Fibroblast of lung (primary cell): Measurements from ENCODE around the gene VIPR2. TPM values are rescaled to one million over a fixed set of nuclear protein-coding genes. Genes with fewer than 3 reads are reported as not detected.

ENCODE experiments used
- DNase-seq, 2 donors: peaks; one replicate each; pipeline versions ENCODE4 v3.0.0 to v3.0.0-alpha.2; 2010; ENCODE audit warnings: low read depth in 2 of 2
- H2AFZ ChIP-seq: 2 replicates; pipeline ENCODE4 v1.5.1; 2012; ENCODE audit warnings: low read length, control low read depth, inconsistent platforms
- H3K27ac ChIP-seq: 2 replicates; pipeline ENCODE4 v1.5.1; 2011; ENCODE audit warnings: low read length, control low read depth; ENCODE audit not compliant: insufficient read depth
- H3K27me3 ChIP-seq: 2 replicates; pipeline ENCODE4 v1.5.1; 2011; ENCODE audit warnings: mild to moderate bottlenecking, low read length; ENCODE audit not compliant: control insufficient read depth, insufficient read depth
- H3K36me3 ChIP-seq: 2 replicates; pipeline ENCODE4 v1.5.1; 2011; ENCODE audit warnings: low read length; ENCODE audit not compliant: control insufficient read depth, insufficient read depth
- H3K4me1 ChIP-seq: 2 replicates; pipeline ENCODE4 v1.5.1; 2011; ENCODE audit warnings: low read length; ENCODE audit not compliant: control insufficient read depth, insufficient read depth; ENCODE audit errors: extremely low read depth
- H3K4me2 ChIP-seq: 2 replicates; pipeline ENCODE4 v1.5.1; 2011; ENCODE audit warnings: low read length, control low read depth; ENCODE audit not compliant: insufficient read depth; ENCODE audit errors: extremely low read depth
- H3K4me3 ChIP-seq, 4 experiments: fragments of 200-600 bp in 1 of 4; sonication (generic) in 1 of 4; replicated peaks in 1 of 4; 2 replicates each; pipeline ENCODE4 v1.5.1; 2011 to 2016; ENCODE audit warnings: low read length in 4 of 4, low read depth in 3 of 4, mild to moderate bottlenecking in 3 of 4, control low read depth in 2 of 4, inconsistent platforms in 1 of 4, mixed read lengths in 1 of 4; ENCODE audit not compliant: insufficient read depth in 1 of 4; ENCODE audit errors: control extremely low read depth in 1 of 4
- H3K79me2 ChIP-seq: 2 replicates; pipeline ENCODE4 v1.5.1; 2012; ENCODE audit warnings: mild to moderate bottlenecking, low read length, inconsistent platforms; ENCODE audit not compliant: control insufficient read depth, insufficient read depth
- H3K9ac ChIP-seq: 2 replicates; pipeline ENCODE4 v1.5.1; 2011; ENCODE audit warnings: mild to moderate bottlenecking, low read length, control low read depth; ENCODE audit not compliant: insufficient read depth
- H3K9me3 ChIP-seq: 2 replicates; pipeline ENCODE4 v1.5.1; 2012; ENCODE audit warnings: low read depth, low read length; ENCODE audit not compliant: control insufficient read depth, insufficient read depth
- H4K20me1 ChIP-seq: 2 replicates; pipeline ENCODE4 v1.5.1; 2011; ENCODE audit warnings: low read length; ENCODE audit not compliant: control insufficient read depth, insufficient read depth; ENCODE audit errors: extremely low read depth
- EZH2 ChIP-seq: IDR thresholded peaks from 2 replicates; pipeline ENCODE4 v1.5.1; 2012; ENCODE audit warnings: low read length, control low read depth, mild to moderate bottlenecking; ENCODE audit errors: missing control alignments
- polyA plus RNA-seq, 2 donors: library from polyadenylated mRNA; depleted of rRNA in 1 of 2; stranded (reverse) in 1 of 2; unstranded in 1 of 2; fragments of >200 nt; gene quantifications; 2 replicates each; pipeline ENCODE4 v1.2.1, GENCODE V29; 2011 to 2012; ENCODE audit warnings: missing spikeins in 1 of 2
- total RNA-seq: library from RNA; depleted of rRNA; stranded (reverse); fragments of >200 nt; gene quantifications from 2 replicates; pipeline ENCODE4 v1.2.1, GENCODE V29; 2014
- TF ChIP-seq, protein P1 (sequence below), 2 donors: IDR thresholded peaks in 1 of 2; conservative IDR thresholded peaks in 1 of 2; 1 replicate in 1 of 2; 2 replicates in 1 of 2; pipeline ENCODE4 v1.5.1; 2011 to 2012; ENCODE audit warnings: low read length in 2 of 2, control low read depth in 1 of 2, inconsistent platforms in 1 of 2, low read depth in 1 of 2, mild to moderate bottlenecking in 1 of 2

Gene VIPR2
- total and polyA plus RNA-seq, 2 donors (not counting 1 experiment from before 2014, with no cell fraction given), result not detected

DNA sequence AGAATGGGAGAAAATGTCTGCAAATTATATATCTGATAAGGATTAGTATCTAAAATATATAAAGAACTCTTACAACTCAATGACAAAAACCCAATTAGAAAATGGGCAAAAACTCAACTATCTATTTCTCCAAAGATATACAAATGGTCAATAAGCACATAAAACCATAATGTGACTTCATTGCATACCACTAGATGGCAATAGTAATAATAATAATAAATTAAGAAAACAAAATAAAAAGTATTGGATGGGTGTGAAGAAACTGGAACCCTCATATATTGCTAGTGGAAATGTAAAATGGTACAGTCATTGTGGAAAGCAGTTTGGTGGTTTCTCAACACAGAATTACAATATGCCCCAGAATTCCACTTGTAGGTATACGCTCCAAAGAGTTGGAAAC is 98.8 kb downstream of the VIPR2 start:
- no peaks in the 10 kb centered on the region for H3K9me3 ChIP-seq
- H3K27me3 ChIP-seq, result no peaks in the 10 kb centered on the region
- H3K9ac ChIP-seq, result no peak overlapping the region
- no peak overlapping the region for H2AFZ ChIP-seq
- TF ChIP-seq EZH2, result no peak
- TF ChIP-seq, protein P1, sequence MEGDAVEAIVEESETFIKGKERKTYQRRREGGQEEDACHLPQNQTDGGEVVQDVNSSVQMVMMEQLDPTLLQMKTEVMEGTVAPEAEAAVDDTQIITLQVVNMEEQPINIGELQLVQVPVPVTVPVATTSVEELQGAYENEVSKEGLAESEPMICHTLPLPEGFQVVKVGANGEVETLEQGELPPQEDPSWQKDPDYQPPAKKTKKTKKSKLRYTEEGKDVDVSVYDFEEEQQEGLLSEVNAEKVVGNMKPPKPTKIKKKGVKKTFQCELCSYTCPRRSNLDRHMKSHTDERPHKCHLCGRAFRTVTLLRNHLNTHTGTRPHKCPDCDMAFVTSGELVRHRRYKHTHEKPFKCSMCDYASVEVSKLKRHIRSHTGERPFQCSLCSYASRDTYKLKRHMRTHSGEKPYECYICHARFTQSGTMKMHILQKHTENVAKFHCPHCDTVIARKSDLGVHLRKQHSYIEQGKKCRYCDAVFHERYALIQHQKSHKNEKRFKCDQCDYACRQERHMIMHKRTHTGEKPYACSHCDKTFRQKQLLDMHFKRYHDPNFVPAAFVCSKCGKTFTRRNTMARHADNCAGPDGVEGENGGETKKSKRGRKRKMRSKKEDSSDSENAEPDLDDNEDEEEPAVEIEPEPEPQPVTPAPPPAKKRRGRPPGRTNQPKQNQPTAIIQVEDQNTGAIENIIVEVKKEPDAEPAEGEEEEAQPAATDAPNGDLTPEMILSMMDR (conservative IDR thresholded peaks at IDR 0.05 in 1 of 2, IDR thresholded peaks at IDR 0.05 in 1 of 2; ENCODE audit: low read depth in 1 of 2, low read length in 2 of 2), result no peak
- H3K4me1 ChIP-seq, result no peaks in the 10 kb centered on the region
- H3K4me2 ChIP-seq, result no peak overlapping the region
- no peak overlapping the region for H3K27ac ChIP-seq
- no peaks in the 10 kb centered on the region for H4K20me1 ChIP-seq
- no peak overlapping the region for H3K4me3 ChIP-seq
- no peaks in the 10 kb centered on the region for H3K36me3 ChIP-seq
- no peaks in the 10 kb centered on the region for H3K79me2 ChIP-seq
- no peak for DNase-seq

- Histone ChIP-seq H3K4me2 (no peak overlapping the region), H3K9ac (no peak overlapping the region), H2AFZ (no peak overlapping the region), H3K27ac (no peak overlapping the region), H3K4me1 (no peaks in the 10 kb centered on the region), H3K4me3 (no peak overlapping the region), H3K9me3 (no peaks in the 10 kb centered on the region), H4K20me1 (no peaks in the 10 kb centered on the region), H3K27me3 (no peaks in the 10 kb centered on the region), H3K36me3 (no peaks in the 10 kb centered on the region), H3K79me2 (no peaks in the 10 kb centered on the region)
- TF ChIP-seq, protein P1 (conservative IDR thresholded peaks at IDR 0.05 in 1 of 2, IDR thresholded peaks at IDR 0.05 in 1 of 2; ENCODE audit: low read depth in 1 of 2, low read length in 2 of 2), result no peak
- TF ChIP-seq EZH2, result no peak
- no peak for DNase-seq
These were observed 102.0 kb downstream of the VIPR2 start for GRCh38 chr7:159042581-159043101.

DNA sequence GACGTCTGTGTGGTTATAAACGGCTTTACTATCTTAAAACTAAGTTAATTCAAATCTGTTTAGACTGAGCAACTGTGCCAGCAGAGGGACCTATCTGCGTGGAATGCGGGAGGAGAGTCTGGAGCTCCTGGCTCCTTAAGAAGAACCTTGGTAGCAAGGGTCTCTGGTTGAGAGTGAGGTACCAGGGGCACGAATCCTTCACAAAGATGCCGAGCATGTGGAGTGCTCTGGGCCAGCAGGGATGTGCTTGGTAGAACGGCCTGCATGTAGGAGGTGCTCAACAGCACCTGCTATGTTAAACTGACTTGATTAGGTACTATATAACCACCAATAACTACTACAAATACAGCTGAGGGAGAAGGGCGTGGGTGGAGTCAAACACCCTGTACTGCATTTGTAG is 102.6 kb downstream of the VIPR2 start:
- no peak for TF ChIP-seq EZH2
- TF ChIP-seq, protein P1 (conservative IDR thresholded peaks at IDR 0.05 in 1 of 2, IDR thresholded peaks at IDR 0.05 in 1 of 2; ENCODE audit: low read depth in 1 of 2, low read length in 2 of 2), result no peak
- no peaks in the 10 kb centered on the region for H3K27me3 ChIP-seq
- H3K79me2 ChIP-seq, result no peaks in the 10 kb centered on the region
- H3K36me3 ChIP-seq, result no peaks in the 10 kb centered on the region
- no peaks in the 10 kb centered on the region for H3K9me3 ChIP-seq
- H3K27ac ChIP-seq, result no peak overlapping the region
- H3K4me1 ChIP-seq, result no peaks in the 10 kb centered on the region
- DNase-seq, result no peak
- H3K4me3 ChIP-seq, result no peak overlapping the region
- no peak overlapping the region for H3K9ac ChIP-seq
- no peak overlapping the region for H3K4me2 ChIP-seq
- no peaks in the 10 kb centered on the region for H4K20me1 ChIP-seq
- H2AFZ ChIP-seq, result no peak overlapping the region
